Kidney (tissue), 14 donors: ENCODE results near the gene PRSS35. TPM values are rescaled to one million over a fixed set of nuclear protein-coding genes. Genes with fewer than 3 reads are reported as not detected.

Experiments
- DNase-seq, 5 donors: peaks; one replicate each; pipeline ENCODE4 v3.0.0-alpha.2; 2013 to 2020
- FAIRE-seq: peaks from 2 replicates; lab custom pipeline; 2012; peaks lifted over from hg19 to GRCh38; lab: Jason Lieb, UNC
- H3K27ac ChIP-seq, 2 donors: one replicate each; pipeline ENCODE4 v1.7.0; 2013; ENCODE audit warnings: low read depth in 2 of 2, low read length in 2 of 2, inconsistent platforms in 1 of 2
- H3K27me3 ChIP-seq: one replicate; pipeline ENCODE4 v1.7.1; 2013; ENCODE audit warnings: low read length, inconsistent platforms; ENCODE audit not compliant: control insufficient read depth, insufficient read depth
- H3K36me3 ChIP-seq, 3 donors: one replicate each; pipeline versions ENCODE4 v1.7.0 to v1.7.1; 2013; ENCODE audit warnings: low read length in 3 of 3, control low read depth in 1 of 3, inconsistent platforms in 1 of 3; ENCODE audit not compliant: insufficient read depth in 3 of 3, control insufficient read depth in 2 of 3
- H3K4me1 ChIP-seq, 3 donors: one replicate each; pipeline versions ENCODE4 v1.7.0 to v1.7.1; 2013; ENCODE audit warnings: low read length in 3 of 3, inconsistent platforms in 1 of 3, low read depth in 1 of 3; ENCODE audit not compliant: control insufficient read depth in 2 of 3, insufficient read depth in 2 of 3
- H3K4me3 ChIP-seq, 3 donors: one replicate each; pipeline versions ENCODE4 v1.7.0 to v1.8.1; 2013; ENCODE audit warnings: low read length in 3 of 3, control low read depth in 1 of 3, inconsistent platforms in 1 of 3
- H3K9ac ChIP-seq, 3 donors: one replicate each; pipeline versions ENCODE4 v1.7.0 to v1.7.1; 2013; ENCODE audit warnings: low read length in 3 of 3, control low read depth in 1 of 3, inconsistent platforms in 1 of 3
- H3K9me3 ChIP-seq, 3 donors: one replicate each; pipeline versions ENCODE4 v1.7.0 to v1.7.1; 2013; ENCODE audit warnings: low read length in 3 of 3, control low read depth in 1 of 3, inconsistent platforms in 1 of 3; ENCODE audit not compliant: control insufficient read depth in 2 of 3, insufficient read depth in 1 of 3
- intact Hi-C: fragments of 100-400 bp; cut with DNase I; formaldehyde crosslinking; loops from one replicate; pipeline ENCODE4 v1.11.1; 2022
- polyA plus RNA-seq: library from polyadenylated mRNA; stranded (reverse); fragments of 350-450 nt; fragmentation: Illumina TruSeq; extraction: RNeasy Lipid Tissue Mini Kit (QIAGEN cat#74804); gene quantifications from one replicate; pipeline ENCODE4 v1.2.3, GENCODE V29; 2014; ENCODE audit warnings: low read depth, low replicate concordance; ENCODE audit not compliant: insufficient read depth
- total RNA-seq: library from RNA; stranded (reverse); fragmentation: NEBNext Ultra II Directional; extraction: Animal tissue kit (Norgen Biotek cat#: 25700); gene quantifications from one replicate; pipeline ENCODE4 v1.2.1, GENCODE V29; 2021
- TF ChIP-seq, protein P1 (sequence below): IDR thresholded peaks from 3 replicates; pipeline ENCODE4 v1.5.1; 2012; ENCODE audit warnings: mild to moderate bottlenecking, moderate library complexity, borderline replicate concordance; ENCODE audit not compliant: insufficient read depth; ENCODE audit errors: extremely low read depth
- donor health status: control.
- donor health status: control.
- donor health status: control.
- donor health status: control.
- donor health status: control.
- donor health status: DM: yes; HTN: yes; CAD: no.
- donor health status: Normal renal cell carcinoma (clear cell type).

PRSS35 gene
- total and polyA plus RNA-seq, 2 donors from 2014 or later = 0.66 to 2.0 TPM

DNA sequence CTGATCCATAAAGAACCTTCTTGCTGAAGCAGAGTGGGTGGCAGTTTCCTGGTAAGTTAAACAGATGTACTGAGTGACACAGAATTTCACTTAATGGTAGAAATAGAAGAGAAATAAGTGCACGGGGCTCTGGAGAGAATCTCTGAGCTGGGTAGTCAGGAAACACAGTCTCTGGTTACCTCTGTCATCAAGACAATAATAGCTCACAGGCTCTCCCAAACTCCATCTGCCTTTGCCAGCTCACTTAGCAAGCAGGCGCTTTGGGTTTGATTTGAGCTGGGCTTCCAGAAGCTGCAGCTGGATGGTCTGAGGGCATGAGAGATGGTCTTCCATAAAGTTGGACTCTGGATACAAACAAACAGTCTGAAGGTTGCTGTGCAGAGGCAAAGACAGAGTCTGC is 39.6 kb upstream of the PRSS35 start:
- FAIRE-seq (no peak), DNase-seq (no peak)
- H3K27me3 ChIP-seq = no peaks in the 10 kb centered on the region
- no peaks in the 10 kb centered on the region for H3K9me3 ChIP-seq
- H3K4me3 ChIP-seq = no peak overlapping the region
- no peak overlapping the region for H3K27ac ChIP-seq
- no peak overlapping the region for H3K9ac ChIP-seq
- no peaks in the 10 kb centered on the region for H3K36me3 ChIP-seq
- intact Hi-C loops = no loop called here
- TF ChIP-seq, protein P1, sequence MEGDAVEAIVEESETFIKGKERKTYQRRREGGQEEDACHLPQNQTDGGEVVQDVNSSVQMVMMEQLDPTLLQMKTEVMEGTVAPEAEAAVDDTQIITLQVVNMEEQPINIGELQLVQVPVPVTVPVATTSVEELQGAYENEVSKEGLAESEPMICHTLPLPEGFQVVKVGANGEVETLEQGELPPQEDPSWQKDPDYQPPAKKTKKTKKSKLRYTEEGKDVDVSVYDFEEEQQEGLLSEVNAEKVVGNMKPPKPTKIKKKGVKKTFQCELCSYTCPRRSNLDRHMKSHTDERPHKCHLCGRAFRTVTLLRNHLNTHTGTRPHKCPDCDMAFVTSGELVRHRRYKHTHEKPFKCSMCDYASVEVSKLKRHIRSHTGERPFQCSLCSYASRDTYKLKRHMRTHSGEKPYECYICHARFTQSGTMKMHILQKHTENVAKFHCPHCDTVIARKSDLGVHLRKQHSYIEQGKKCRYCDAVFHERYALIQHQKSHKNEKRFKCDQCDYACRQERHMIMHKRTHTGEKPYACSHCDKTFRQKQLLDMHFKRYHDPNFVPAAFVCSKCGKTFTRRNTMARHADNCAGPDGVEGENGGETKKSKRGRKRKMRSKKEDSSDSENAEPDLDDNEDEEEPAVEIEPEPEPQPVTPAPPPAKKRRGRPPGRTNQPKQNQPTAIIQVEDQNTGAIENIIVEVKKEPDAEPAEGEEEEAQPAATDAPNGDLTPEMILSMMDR = no peak
- H3K4me1 ChIP-seq = peaks cover 0 to 15% (median 0%) of the 10 kb centered on the region in 3 donors

DNA sequence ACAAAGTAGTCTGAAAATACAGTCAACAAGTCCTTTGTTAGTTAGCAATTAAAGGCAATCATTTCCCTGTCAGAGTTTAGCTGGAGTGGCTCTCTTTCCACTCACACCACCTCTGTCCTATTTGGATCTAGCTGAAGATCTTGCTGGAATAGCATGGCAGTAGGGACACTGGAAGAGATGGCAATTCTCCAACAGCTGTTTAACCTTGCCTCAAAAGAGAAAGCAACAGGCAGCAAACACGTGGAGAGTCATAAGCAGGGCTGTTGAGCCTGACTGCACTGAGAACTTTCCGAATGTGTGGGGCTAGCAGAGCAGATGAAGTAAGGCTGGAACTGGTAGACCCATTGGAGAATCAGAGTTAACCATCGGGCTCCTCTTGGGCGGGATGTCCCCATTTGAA is 38.0 kb upstream of the PRSS35 start:
- peaks cover 0 to 15% (median 0%) of the 10 kb centered on the region in 3 donors for H3K4me1 ChIP-seq
- no peak for FAIRE-seq
- H3K36me3 ChIP-seq = no peaks in the 10 kb centered on the region
- no peak overlapping the region for H3K9ac ChIP-seq
- H3K9me3 ChIP-seq = no peaks in the 10 kb centered on the region
- no peak overlapping the region for H3K27ac ChIP-seq
- no peak overlapping the region for H3K4me3 ChIP-seq
- no peaks in the 10 kb centered on the region for H3K27me3 ChIP-seq
- TF ChIP-seq, protein P1 = no peak
- intact Hi-C loops = no loop called here
- DNase-seq = peak in 1 of 5 donors; percentile 11

DNA sequence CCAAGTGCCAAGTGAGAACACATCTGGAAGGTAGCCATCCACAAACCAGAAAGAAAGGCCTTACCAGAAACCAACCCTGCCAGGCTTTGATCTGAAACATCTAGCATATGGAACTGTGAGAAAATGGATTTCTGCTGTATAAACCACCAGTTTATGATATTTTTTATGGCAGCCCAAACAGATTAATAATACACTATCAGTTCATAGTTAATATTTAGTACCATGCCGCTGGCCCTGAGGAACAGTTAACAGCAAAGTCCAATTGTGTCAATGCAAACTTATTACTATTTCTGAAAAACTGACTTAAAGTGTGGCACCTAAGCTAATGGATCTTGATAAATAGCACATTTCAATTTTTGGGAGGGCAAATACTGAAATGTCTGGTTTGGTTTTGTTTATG is 35.4 kb upstream of the PRSS35 start:
- no peak for FAIRE-seq
- Histone ChIP-seq H3K27ac (no peak overlapping the region), H3K9me3 (no peaks in the 10 kb centered on the region), H3K36me3 (no peaks in the 10 kb centered on the region), H3K4me1 (peaks cover 0 to 15% (median 0%) of the 10 kb centered on the region in 3 donors), H3K27me3 (no peaks in the 10 kb centered on the region), H3K9ac (no peak overlapping the region), H3K4me3 (no peak overlapping the region)
- TF ChIP-seq, protein P1 = no peak
- intact Hi-C loops = no loop called here
- no peak for DNase-seq

DNA sequence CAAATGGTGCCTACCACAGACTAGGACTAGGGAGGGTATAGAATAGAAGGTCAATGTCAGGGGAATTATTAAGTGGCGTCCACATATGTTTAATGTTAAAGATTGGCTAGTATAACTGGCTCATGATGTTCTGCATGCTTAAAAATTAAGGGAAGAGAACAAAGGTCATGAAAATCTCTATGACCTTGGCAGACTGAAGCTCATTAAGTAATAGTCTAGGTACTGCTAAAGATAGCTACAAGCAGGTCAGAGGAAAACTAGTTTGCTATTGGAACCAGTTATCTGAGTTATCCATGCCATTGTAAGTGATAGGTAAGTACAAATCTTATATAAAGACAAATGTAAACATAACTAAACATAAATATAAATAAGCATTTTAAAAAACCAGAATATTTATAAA is 32.9 kb upstream of the PRSS35 start:
- TF ChIP-seq, protein P1 = no peak
- intact Hi-C loops = no loop called here
- no peak overlapping the region for H3K27ac ChIP-seq
- H3K4me1 ChIP-seq = peaks cover 0 to 8% (median 0%) of the 10 kb centered on the region in 3 donors
- H3K36me3 ChIP-seq = no peaks in the 10 kb centered on the region
- no peaks in the 10 kb centered on the region for H3K27me3 ChIP-seq
- H3K9ac ChIP-seq = no peak overlapping the region
- no peak for FAIRE-seq
- no peak for DNase-seq
- no peaks in the 10 kb centered on the region for H3K9me3 ChIP-seq
- H3K4me3 ChIP-seq = no peak overlapping the region
